Esophagus muscularis mucosa (tissue), 4 donors: ENCODE measurements around the gene ZSWIM6. TPM values are rescaled to one million over a fixed set of nuclear protein-coding genes. Genes with fewer than 3 reads are reported as not detected.

Experiments used
- DNase-seq: peaks from one replicate; pipeline ENCODE4 v3.0.0-alpha.2; 2017; ENCODE audit errors: extremely low spot score
- H3K27ac ChIP-seq, 4 donors: fragments of 200-600 bp; sonication (generic); replicated peaks in 1 of 4; 1 replicate in 3 of 4; 2 replicates in 1 of 4; pipeline ENCODE4 v1.5.1; 2016 to 2019; ENCODE audit warnings: mild to moderate bottlenecking in 1 of 4
- H3K27me3 ChIP-seq, 4 donors: fragments of 200-600 bp; sonication (generic); one replicate each; pipeline versions ENCODE4 v1.5.1 to v1.6.0; 2016 to 2019
- H3K36me3 ChIP-seq, 4 donors: fragments of 200-600 bp; sonication (generic); one replicate each; pipeline ENCODE4 v1.5.1; 2016 to 2019
- H3K4me1 ChIP-seq, 4 donors: fragments of 200-600 bp; sonication (generic); one replicate each; pipeline ENCODE4 v1.5.1; 2016 to 2019
- H3K4me3 ChIP-seq, 4 donors: fragments of 200-600 bp; sonication (generic); 1 replicate in 2 of 4; 2 replicates in 2 of 4; pipeline ENCODE4 v1.5.1; 2016 to 2019; ENCODE audit warnings: mild to moderate bottlenecking in 4 of 4, moderate library complexity in 1 of 4
- H3K9me3 ChIP-seq, 4 donors: fragments of 200-600 bp; sonication (generic); 1 replicate in 3 of 4; 2 replicates in 1 of 4; pipeline ENCODE4 v1.5.1; 2016 to 2019
- EP300 ChIP-seq: sonication (generic); formaldehyde crosslinking; IDR thresholded peaks from one replicate; pipeline ENCODE4 v1.6.1; 2017; ENCODE audit warnings: antibody characterized with exemption
- POLR2A ChIP-seq: fragments of 450-650 bp; IDR thresholded peaks from one replicate; pipeline ENCODE4 v1.6.1; 2017; ENCODE audit warnings: antibody characterized with exemption, moderate library complexity, mild to moderate bottlenecking, low read depth
- POLR2AphosphoS5 ChIP-seq, 2 donors: sonication (generic); formaldehyde crosslinking; IDR thresholded peaks; one replicate each; pipeline ENCODE4 v1.6.1; 2017; ENCODE audit warnings: antibody characterized with exemption in 2 of 2
- WGBS: methylation state at CpG from one replicate; pipeline ENCODE4 v1.1.5; 2018; 5-methylcytosine and 5-hydroxymethylcytosine counted together
- intact Hi-C: fragments of 100-400 bp; cut with DNase I; formaldehyde crosslinking; loops from one replicate; pipeline ENCODE4 v1.15.1; 2023
- total RNA-seq, 4 donors: library from RNA; depleted of rRNA; stranded (reverse); fragments of >200 nt; gene quantifications; one replicate each; pipeline versions ENCODE4 v1.1.0 to v1.2.1, GENCODE V29; 2016
- TF ChIP-seq, protein P1 (sequence below), 3 experiments: fragments of 200-600 bp in 2 of 3; fragments of 450-650 bp in 1 of 3; sonication (generic) in 2 of 3; IDR thresholded peaks; one replicate each; pipeline ENCODE4 v1.5.1; 2017 to 2019; ENCODE audit warnings: antibody characterized with exemption in 3 of 3, mild to moderate bottlenecking in 2 of 3, moderate library complexity in 1 of 3

Gene ZSWIM6
- total RNA-seq, 4 donors from 2014 or later, result 10.2 to 16.4 (median 12.5) TPM

DNA sequence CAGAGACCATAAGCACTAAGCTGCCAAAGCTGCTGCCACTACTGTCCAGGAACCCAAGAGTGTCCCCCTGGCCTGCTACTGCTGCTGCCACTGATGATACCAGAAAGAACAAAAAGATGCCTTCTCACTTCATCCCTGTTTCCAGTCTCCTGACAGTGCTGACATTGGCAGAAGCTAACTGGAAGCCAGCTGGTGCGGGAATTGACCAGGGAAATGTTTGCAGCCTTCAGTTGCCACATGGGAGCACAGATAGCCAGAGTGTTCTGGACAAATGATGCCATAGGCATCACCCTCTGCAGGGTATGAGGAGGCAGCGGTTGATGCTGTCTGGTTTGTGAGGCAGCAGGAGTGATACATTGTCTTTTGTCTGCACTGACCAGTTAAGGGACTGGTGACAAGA is 258.4 kb downstream of the ZSWIM6 start:
- Histone ChIP-seq H3K27me3 (no peaks in the 10 kb centered on the region), H3K36me3 (no peaks in the 10 kb centered on the region), H3K27ac (no peak overlapping the region), H3K4me1 (peaks cover 0 to 9% (median 7%) of the 10 kb centered on the region in 4 donors), H3K4me3 (no peak overlapping the region), H3K9me3 (no peaks in the 10 kb centered on the region)
- TF ChIP-seq POLR2A (no peak), EP300 (no peak), POLR2AphosphoS5 (IDR thresholded peaks at IDR 0.05) (no peak)
- TF ChIP-seq, protein P1, sequence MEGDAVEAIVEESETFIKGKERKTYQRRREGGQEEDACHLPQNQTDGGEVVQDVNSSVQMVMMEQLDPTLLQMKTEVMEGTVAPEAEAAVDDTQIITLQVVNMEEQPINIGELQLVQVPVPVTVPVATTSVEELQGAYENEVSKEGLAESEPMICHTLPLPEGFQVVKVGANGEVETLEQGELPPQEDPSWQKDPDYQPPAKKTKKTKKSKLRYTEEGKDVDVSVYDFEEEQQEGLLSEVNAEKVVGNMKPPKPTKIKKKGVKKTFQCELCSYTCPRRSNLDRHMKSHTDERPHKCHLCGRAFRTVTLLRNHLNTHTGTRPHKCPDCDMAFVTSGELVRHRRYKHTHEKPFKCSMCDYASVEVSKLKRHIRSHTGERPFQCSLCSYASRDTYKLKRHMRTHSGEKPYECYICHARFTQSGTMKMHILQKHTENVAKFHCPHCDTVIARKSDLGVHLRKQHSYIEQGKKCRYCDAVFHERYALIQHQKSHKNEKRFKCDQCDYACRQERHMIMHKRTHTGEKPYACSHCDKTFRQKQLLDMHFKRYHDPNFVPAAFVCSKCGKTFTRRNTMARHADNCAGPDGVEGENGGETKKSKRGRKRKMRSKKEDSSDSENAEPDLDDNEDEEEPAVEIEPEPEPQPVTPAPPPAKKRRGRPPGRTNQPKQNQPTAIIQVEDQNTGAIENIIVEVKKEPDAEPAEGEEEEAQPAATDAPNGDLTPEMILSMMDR (IDR thresholded peaks at IDR 0.05), result no peak
- intact Hi-C loops, result no loop called here
- WGBS, result 90% methylated on average over 2 of the region's 2 CpGs
- no peak for DNase-seq

GRCh38 chr5:61591859-61592258 is 259.8 kb downstream of the ZSWIM6 start:
- H3K9me3 ChIP-seq, result no peaks in the 10 kb centered on the region
- intact Hi-C loops, result no loop called here
- H3K4me3 ChIP-seq, result no peak overlapping the region
- no peak for TF ChIP-seq POLR2AphosphoS5 (IDR thresholded peaks at IDR 0.05)
- TF ChIP-seq POLR2A, result no peak
- TF ChIP-seq, protein P1 (IDR thresholded peaks at IDR 0.05), result no peak
- no peak for TF ChIP-seq EP300
- no peaks in the 10 kb centered on the region for H3K36me3 ChIP-seq
- DNase-seq, result no peak
- no peaks in the 10 kb centered on the region for H3K27me3 ChIP-seq
- 98% methylated on average over 4 of the region's 4 CpGs for WGBS
- H3K4me1 ChIP-seq, result peaks cover 0 to under 1% (median 0%) of the 10 kb centered on the region in 4 donors
- no peak overlapping the region for H3K27ac ChIP-seq

GRCh38 chr5:61595426-61595825 is 263.4 kb downstream of the ZSWIM6 start:
- H3K36me3 ChIP-seq, result no peaks in the 10 kb centered on the region
- TF ChIP-seq EP300 (no peak), POLR2A (no peak), POLR2AphosphoS5 (IDR thresholded peaks at IDR 0.05) (no peak)
- TF ChIP-seq, protein P1 (IDR thresholded peaks at IDR 0.05), result no peak
- no peak overlapping the region for H3K4me3 ChIP-seq
- H3K27ac ChIP-seq, result no peak overlapping the region
- H3K4me1 ChIP-seq, result peaks cover 0 to 9% (median 2%) of the 10 kb centered on the region in 4 donors
- intact Hi-C loops, result no loop called here
- no peaks in the 10 kb centered on the region for H3K27me3 ChIP-seq
- H3K9me3 ChIP-seq, result no peaks in the 10 kb centered on the region
- no peak for DNase-seq

Other genes with a start within 250 kb of the ZSWIM6 start
- 10 to 100 TPM; 17.0 to 29.6 (median 26.6) TPM for gene SMIM15, start 169.8 kb upstream of the ZSWIM6 start, total RNA-seq